Activated CD4-positive, alpha-beta T cell treated with anti-CD3 and anti-CD28 coated beads for 1 hour (primary cell): Measurements from ENCODE around the gene PBOV1.
"Not testable (repeated sequence)": the region's sequence is repeated elsewhere in the genome, so short reads cannot be mapped to it uniquely, and the experiment has no call there.

Experiments
- DNase-seq: peaks from one replicate; pipeline ENCODE4 v3.0.0-alpha.2; 2020

Gene PBOV1

DNA sequence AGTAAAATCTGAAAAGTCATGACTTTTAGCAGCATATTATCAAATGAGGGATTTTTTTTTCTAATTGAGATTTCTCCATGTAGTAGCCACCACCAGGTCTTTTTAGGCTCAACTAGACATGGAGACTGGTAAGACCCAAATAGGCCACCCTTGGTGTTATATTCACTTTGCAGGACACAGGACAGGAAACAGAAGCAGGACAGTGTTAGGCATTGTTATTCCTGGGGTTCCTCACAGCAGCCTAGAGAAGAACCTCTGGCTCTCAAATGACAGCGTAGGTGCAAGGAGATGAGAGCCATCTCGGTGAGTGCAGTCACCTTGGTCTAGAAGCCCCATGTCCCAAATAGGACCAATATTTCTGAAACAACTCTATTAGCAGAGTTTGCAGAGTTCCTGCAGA lies 19.2 kb upstream of the PBOV1 start:
- DNase-seq: no peak

DNA sequence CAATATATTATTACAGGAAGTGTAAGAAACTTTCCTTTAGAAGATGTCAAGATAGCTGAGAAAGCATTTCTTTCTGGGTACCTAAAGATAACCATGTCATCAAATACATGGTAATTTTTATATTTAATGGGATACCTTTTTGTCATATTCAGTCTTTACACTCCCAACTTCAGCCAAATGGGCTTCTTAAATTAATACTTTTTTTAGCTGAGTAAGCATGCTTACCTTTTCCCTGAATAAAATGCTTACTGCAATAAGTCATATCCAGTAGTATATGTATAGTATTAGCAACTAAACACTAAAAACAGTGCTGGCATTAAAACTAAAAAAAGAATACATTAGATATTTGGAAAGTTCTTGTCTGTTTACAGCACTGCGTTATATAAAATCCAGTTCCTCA lies 17.4 kb upstream of the PBOV1 start:
- DNase-seq: no peak

DNA sequence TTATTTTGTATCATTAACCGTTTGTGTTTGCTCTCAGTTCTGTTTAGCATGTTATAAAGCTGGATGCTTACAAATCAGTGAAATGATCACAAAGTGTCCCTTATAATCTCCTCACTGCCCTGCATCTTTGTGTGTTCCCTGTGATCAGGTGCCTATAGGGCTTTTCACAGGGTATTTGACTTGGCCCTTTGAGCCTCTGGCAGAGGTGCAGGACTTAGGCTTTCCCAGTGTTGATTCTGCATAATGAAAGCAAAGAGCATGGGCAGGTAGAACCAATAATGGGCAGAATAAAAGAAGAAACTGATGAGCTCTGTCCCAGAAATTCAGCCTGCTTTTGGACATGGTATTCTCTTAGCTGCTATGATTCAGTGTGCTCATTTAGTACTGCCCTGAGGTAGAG lies 16.9 kb upstream of the PBOV1 start:
- no peak for DNase-seq

DNA sequence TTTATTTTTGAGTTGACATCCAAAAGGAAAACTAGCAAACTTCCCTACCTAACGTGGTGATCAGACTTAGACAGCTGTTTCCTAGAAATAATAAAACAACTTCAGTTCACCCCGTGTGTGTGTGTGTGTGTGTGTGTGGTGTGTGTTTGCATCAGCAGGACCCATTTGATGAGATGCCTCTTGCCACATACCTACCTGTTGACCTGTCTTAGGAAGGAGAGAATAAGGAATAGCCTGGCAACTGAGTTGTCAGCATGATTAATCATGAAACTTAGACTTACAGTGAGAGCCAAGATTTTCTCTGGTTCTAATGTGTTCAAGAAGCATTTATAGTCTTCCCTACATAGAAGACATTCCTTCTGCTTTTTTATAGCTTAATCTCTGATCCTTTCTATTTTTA lies 16.1 kb upstream of the PBOV1 start:
- DNase-seq: no peak

DNA sequence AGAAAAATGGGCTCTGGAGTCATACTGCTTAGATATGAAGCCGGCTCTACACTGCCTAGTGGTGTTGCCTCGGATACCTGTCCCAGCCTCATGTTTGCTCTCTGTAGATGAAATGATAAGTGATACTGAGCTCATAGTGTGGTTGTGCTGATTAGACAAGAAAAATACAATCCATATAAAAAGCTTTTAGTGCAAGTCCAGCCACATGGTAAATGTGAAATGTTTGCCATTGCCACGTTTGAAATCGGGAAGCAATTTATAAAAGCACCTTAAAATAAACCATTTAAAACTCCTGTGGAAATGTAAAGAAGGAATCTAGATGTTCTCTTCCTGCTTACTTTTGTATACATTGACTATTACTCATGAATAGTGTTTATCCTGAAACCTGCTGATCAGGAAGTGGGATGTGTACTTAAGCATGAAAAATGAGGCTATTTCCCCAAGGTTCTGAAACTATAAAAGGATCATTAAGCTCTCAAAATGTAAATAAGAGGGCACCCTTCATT lies 13.1 kb upstream of the PBOV1 start:
- DNase-seq: no peak

DNA sequence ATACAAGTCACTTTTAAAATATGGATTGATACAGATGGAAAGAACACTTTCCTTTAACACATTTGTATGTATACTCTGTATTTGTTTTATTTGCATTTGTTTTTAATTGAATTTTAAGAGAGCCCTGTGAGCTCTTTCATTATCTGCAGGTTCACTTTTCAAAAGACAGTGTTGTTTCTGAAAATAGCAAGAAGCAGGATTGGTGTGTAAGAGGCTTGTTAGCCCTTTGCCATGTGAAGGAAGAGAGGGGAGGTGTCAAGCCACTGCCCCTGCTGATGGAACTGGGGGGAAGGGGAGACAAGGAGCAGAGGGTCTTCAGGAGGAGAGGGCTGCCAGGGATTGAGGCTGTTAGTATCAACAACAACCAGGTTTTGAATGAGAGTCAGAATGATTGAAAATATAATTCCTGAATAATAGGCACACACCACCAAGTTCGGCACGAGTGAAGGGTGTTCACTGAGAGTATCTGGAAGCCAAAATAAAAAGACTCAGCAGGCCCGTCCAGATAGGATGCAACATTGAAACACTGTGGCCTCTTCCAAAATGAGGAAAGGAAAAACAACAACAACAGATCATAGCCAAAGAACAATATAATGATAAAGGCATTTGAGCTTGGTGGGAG lies 12.6 kb upstream of the PBOV1 start:
- DNase-seq: no peak

DNA sequence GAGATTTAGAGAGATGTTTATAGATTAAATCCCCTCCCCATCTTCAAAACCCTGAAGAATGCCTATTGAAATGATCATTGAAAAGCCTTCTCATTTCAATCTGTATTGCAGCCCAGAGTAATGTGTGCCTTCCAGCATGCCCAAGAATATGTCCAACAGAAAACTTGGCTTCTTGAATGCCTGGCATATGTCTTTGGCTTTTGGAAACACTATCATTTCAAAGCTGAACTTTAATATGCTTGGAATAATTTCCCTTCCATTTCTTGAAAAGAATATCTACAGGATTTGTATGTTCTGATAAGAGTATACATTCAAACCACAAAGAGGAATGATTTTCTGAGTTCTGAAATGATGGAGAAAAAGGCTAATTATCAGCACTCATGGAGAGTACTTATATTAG lies 11.9 kb upstream of the PBOV1 start:
- no peak for DNase-seq

DNA sequence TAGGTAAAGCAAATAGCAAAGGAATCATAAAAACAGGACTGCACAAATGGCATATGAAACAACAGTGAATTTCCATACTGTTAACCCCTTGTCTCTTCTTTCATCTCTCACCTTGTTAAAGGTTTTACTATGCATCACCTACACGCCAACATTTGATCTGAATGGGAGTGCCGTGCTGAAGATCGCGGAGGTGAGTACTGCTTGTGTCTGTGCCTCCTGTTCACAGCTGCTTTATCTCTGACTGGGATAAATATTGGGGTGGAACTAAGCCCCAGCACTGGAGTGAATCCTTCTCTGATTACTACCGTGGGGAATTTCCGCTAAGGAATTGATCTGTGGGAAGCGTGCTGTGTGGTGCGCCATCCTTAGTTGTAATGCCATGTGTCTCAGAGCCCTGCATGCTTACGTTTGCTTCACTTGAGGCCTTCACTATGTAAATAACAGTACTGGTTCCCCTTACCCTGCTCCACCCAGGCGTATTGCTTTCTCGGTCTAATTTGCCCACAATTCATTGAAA lies 11.4 kb upstream of the PBOV1 start:
- no peak for DNase-seq

DNA sequence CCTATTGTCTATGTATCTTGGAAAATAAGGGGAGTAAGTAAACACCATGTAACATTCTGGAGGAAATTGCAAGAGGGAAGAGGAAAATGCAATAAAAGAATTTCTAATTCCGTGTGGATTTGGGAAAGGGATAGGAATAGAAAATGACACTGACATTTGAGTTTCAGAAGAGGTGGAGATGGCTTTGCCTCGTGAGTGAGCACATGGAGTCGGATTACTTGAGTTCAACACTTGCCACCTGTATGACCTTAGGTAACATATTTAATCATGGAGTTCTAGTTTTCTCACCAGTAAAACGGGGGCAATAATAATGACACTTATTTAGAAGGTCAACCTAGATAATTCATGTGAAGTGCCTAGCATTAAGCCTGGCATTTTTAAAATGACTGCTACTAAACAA lies 10.8 kb upstream of the PBOV1 start:
- no peak for DNase-seq

DNA sequence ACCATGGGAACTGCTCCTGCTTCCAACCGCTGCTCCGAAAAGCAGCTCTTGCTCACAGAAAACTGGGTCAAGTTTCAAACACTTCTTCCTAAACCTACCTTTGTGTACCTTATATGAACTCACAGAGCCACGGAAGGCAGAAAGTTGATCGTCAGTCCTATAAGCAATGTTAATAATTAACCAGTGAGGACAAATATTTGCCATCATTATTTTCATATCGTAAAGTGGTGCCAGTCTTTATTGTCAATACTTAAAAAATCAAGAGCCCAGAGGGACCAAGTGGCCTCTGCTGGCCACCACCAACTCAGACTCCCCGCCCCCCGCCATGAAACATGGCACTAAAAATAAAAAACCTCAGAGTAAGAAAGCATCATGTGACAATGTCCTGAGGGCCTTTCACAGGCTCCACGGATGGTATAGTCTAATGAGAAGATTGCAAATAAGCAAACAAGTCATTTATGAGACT lies 9.1 kb upstream of the PBOV1 start:
- no peak for DNase-seq

DNA sequence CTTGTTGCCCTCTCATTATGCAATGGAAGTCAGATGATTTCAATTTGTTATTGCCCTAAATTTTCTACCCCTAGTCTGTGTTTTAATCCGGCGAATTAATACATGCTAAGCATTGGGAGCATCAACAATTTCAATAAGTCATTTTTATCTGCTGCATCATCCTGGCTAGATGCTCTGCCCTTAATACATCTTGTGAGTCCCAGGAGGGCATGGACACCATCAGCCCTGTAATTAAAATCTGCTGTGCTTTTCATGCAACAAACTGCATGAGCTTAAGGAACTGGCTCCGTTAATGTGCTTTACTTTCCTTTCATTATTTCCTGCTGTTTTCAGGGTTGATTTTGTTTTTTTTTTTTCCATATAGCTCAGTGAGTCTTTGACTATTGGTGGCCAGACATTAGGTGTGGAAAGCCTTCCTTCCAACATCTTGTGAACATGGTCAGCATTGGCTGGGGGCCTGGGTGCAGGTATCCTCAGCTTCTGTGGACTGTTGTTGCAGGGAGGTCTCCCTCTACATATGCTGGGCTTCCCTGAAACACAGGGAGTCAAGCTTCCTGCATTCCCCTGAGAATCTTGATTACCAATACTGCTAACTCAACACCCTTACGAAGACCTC lies 8.5 kb upstream of the PBOV1 start:
- no peak for DNase-seq

DNA sequence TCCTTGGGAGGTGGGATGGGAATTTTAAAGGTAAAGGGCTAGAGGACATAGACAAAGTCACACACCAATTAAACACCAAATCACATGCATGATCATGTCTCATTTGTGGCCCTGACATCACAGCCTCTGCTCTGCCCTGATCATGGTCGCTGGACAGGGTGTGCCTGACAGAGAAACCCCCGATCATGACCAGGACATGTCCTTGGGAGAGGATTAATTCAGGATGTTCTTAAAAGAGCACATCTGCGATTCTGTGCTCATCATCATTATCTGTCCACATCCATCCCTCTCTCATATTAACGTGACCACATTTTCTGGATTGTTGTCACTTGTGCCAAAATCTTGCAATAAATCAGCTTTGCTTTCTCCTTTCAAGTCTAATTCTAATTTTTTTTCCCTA lies 7.7 kb upstream of the PBOV1 start:
- DNase-seq: no peak

DNA sequence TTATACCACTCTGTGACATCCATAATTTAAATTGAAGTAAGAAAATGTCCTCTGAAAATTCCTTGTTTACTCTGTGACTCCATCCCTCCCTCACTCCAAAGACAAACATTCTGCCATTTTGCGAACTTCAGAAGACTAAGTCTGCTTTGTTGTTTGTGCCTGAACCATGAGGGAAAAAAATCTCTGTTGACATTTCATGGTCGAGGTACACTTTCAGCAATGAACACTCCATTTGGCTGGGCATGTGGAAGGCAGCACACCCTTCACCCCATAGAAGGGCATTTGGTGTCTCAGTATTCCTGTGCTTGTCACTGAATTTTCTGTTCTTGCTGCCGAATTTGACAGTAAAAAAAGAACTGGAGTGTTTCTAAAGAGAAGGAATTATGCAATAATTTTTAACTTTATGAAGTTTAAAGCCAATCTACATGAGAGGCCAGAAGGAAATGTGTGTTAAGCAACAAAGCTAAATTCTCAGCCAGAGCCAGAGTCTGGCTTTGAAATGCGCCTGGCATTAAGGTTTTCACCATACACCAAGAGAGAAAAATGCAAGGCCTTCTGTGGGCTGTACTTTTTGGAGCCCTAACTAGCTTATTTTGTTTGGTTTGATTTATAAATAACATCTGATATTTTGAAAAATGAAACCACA lies 4.7 kb upstream of the PBOV1 start:
- no peak for DNase-seq

DNA sequence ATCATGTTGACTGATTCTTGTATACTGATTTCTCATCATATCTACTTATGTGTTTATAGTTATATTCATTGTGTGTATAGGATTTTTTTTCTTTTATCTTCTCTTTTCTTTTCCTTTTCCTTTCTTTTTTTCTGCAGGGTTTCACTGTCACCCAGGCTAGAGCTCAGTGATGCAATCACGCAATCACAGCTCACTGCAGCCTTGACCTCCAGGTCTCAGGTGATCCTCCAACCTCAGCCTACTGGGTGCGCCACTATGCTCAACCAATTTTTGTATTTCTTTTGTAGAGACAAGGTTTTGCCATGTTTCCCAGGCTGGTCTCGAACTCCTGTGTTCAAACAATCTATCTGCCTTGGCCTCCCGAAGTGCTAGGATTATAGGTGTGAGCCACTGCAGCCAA lies 1.6 kb upstream of the PBOV1 start:
- DNase-seq: no peak

DNA sequence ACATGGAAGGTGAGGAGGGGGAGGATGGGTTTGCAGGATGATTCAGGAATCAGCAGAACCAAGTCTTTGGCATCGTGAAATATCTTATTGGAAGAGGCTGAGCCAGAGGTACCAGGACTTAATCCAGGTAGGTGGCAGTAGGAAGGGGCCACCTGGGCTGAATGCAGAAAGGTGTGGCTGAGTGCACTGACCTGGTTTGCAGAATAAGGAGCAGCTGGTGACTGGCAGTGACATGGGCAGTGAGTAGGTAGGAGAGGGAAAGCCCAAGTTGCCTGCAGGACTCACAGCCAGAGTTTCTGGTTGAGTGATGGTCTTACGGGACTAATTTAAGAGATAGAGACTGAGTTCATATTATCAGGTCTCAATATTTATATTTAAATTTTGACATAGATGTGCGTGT lies 1.1 kb upstream of the PBOV1 start:
- DNase-seq: no peak

DNA sequence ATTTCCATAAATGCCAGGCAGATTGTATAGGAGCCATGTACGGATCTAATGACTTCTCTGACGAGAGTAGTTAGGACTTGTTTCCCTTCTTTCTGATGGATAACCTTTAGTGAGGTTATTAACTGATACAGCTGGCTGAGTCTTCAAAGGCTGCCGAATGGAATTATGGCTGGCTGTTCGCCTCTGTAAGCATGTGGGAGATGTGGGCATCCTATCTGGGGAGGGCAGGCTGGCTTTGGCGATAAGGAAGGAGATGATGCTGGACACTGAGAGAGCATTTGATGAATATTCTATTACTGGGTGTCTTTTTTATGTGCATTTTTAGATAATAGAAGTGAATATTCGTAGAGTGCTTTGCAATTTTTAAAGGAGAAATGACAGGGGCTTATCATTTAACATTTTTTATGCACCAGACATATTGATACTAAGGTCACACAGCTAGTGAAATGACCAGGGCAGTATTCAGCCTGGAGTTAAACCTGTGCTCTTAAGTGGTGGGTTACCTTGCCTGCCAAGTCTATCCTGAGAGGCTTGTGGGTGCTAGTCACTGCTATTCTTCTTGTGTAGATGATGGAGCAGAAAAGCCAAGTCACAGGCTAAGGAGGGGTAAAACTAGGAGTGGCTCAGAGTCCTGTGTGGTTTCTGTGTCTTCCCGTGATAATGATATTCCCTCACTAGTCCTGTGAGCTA lies 3.1 kb downstream of the PBOV1 start:
- DNase-seq: no peak

DNA sequence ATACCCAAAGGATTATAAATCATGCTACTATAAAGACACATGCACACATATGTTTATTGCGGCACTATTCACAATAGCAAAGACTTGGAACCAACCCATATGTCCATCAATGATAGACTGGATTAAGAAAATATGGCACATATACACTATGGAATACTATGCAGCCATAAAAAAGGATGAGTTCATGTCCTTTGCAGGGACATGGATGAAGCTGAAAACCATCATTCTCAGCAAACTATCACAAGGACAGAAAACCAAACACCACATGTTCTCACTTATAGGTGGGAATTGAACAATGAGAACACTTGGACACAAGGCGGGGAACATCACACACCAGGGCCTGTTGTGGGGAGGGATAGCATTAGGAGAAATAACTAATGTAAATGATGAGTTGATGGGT lies 5.8 kb downstream of the PBOV1 start:
- DNase-seq: not testable (repeated sequence)

DNA sequence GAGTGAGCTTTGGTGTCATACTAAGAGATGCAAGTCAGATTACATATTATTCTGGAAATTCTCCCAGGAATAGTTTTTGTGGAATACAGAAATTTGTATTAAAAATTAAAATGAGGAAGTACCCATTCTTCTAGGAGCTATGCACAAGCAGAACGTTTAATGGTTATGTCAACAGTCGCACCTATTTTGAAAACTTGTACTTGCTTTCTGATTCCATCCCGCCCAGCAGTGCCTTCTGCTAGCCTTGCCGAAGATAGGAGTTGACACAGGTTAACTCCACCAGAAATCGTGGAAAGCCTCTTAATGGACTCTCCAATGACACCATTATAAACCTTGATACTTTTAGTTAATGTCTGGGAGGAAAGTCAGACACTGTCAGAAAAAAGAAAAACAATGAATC lies 6.7 kb downstream of the PBOV1 start:
- DNase-seq: no peak

DNA sequence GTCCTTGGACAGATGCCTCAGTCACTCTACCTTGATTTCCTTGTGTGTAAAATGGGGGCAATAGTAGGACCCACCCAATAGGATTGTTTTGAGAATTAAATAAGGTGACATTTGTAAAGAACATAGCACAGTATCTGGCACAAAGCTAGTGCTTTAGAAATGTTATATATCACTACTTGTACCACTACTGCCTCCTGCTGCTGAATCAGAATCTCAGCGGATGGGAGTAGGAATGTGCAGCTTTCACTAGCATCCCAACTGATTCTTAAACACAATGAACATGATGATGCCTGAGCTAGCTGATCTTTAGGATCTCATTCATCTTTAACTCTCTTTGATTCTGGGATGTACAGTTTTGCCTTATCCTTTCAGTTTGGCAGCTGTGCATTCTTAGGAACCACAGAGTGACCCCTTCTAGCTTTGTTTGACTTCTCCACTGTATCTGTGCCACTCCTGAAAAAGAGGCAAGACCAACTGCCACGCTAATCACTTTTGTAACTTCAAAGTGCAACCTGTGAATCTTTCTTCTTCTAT lies 7.2 kb downstream of the PBOV1 start:
- no peak for DNase-seq

DNA sequence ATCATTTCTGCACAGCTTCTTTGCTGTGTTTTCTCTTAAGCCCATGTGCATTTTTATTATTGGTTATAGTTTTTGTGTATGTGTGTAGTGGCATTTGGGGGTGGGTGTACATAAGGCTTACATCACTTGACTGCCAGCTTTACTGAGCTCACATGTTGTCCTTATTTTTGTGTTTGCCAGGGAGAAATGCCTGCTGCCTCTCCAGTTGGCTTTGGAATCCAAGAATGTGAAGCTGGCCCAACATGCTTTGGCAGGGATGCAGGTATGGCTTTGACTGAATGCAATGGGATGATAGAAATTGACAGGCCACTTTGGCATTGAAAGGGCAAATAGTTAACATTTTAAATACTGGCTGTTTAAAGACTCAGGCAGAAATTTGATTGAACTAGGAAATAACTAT lies 11.4 kb downstream of the PBOV1 start:
- DNase-seq: no peak

DNA sequence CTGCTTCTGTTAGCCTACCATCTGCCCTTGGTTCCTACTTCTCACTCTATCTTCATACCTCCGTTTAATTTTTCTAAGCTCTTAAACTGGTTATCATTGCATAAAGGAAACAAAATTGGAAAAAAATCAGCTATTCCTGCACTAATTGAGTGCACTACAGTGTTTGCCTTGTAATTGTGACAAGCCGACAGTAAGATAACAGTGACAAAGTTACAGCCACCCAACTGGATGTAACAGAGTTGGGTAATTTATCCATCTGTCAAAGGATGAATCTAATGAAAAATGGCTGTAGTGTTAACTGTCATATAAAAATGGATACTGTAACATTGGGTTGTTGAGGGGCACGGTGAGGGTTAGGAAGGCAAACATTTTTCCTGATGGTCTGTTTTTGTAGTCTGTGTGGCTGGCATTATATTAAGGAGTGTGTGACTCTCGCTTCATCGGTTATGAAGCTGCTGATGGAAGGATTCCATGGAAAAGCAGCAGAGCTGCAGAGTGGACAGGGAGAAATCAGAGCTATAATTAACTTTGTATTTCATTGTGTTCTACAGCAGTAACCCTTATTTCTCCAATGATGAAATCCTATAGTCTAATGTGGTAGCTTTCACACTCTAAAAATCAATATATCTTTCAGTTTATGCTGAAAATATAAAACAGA lies 12.7 kb downstream of the PBOV1 start:
- no peak for DNase-seq

DNA sequence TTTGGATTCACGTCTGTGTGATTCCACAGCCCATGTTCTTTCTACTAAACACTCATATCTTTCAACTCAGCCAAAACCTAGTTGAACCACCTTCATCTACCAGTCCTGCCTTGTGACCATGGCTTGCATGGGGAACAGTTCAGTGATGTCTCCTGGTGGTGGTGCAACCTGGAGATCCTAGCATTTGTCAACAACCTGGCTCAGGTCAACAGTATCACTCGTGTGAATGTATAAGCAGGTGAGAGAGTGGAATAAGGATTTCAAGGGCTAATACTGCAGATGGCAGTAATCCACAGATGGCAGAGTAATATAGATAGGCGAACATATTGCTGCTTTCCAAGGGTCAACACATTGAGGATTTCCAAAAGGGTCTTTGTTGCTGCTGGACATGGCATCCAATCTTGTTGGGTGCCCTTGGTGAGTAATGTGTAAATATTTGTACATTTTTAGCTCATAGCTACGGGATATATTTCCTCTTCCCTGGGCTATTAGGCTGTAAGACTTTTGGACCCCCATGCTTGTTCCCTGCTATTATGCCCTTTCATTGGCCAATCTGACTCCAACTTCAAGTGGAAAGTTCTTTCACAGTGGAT lies 13.4 kb downstream of the PBOV1 start:
- DNase-seq: no peak
